KBM-7 (cell line): ENCODE results near the gene VAV3.

Source experiments
- DNase-seq: peaks from one replicate; pipeline ENCODE4 v3.0.0-alpha.2; 2015
- in situ Hi-C: fragments of 300-500 bp; cut with MboI; formaldehyde crosslinking; loops from 2 replicates; pipeline ENCODE4 v1.14.3; 2020; ENCODE audit warnings: low sequenced_read_pairs, low pct_unique_long_range_greater_than_20kb, mixed read lengths

Gene VAV3

GRCh38 chr1:107590087-107590486, 374.9 kb downstream of the VAV3 start:
- no peak for DNase-seq
- in situ Hi-C loops: no loop called here

DNA sequence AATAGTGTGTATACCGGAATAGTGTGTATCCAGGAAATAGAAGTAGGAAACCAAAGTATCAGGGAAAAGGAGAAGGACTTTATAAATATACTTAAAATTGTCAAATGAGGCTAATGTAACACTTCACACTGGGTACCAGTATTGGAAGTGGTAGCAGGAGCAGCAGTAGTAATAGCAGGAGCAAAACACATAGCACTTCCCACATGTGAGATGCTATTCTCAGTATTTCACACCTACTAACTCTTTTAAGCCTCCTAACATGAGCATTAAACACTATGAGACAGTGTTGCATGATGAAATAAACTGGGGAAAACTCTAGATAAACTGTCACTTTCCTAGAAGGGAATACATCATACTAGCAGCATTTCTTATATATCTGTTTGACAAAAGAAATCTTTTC, 376.7 kb downstream of the VAV3 start:
- DNase-seq: no peak
- in situ Hi-C loops: no loop called here

DNA sequence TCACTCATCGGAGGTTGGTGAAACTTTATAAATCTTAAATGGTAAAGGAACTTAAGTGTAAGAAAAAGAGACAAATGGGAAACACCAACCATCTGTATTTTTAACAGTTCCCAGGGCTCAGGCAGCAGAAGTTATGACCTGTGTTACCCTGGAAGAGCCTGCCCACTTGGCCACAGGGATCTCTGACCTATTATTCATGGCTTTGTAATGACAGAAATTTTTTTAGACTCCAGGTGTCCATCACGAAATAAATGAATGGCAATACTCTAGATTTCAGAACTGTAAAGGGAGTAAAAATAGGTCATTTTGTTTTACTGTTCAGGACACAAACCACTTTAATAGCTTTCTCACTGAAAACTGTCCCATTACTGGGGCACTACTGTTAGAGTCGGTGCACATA, 389.8 kb downstream of the VAV3 start:
- in situ Hi-C loops: no loop called here
- DNase-seq: no peak

GRCh38 chr1:107574044-107574443, 390.9 kb downstream of the VAV3 start:
- no peak for DNase-seq
- in situ Hi-C loops: no loop called here

DNA sequence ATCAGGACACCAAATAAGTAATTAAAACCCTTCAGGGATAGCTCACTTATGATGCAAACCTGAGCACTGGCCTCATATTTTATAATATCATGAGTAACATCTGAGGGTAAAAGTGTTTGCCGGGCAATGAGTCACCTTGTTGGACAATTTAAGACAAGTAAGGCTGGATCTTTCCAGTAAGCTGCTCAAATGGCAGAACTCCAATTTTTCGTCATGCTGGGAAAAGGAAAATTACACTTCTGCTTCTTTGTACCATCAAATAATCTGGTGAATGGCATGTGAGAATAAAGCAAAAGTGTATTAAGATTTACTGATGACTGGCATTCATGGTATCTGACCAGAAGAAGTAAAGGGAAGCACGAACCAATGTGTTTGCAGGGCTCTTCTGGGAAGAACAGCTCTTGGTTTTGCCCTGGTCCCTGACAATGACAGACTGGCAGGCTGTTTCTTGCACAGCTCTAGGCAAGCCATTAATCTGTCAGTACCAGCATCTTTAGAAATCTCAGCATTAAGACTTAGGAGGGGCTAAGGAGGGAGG, 392.2 kb downstream of the VAV3 start:
- in situ Hi-C loops: no loop called here
- DNase-seq: no peak

- no peak for DNase-seq
- in situ Hi-C loops: no loop called here
Observed at GRCh38 chr1:107570768-107571167, 394.2 kb downstream of the VAV3 start.

DNA sequence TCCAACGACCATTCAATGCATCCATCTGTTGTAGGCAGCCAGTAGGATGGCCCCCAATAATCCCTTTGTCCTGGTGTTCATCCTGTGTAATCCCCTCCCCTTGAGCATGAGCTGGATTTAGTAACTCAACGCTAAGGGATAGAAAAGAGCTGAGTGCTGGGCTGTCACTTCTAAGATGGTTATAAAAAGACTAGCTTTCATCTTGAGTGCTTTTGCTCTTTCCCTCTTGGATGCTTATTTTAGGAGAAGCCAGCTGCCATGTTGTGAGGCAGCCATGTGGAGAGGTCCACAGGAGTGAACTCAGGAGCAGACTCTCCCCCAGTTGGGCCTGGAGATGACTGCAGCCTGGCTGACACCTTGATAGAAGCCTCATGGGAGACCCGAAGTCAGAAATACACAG, 401.5 kb downstream of the VAV3 start:
- in situ Hi-C loops: no loop called here

DNA sequence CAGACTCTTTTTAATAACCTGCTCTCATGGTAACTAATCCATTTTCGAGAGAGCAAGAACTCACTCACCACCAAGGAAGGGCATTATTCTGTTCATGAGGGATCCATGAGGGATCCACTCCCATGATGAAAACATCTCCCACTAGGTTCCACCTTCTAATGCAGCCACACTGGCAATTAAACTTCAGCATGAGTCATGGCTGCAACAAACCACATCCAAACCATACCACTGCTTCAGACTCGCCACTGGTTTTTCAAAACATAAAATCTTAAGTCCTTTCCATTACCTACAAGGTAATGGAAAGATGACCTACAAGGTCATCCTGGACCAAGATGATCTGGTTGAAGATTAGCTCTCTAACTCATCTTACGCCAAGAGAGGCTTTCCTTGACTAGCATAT, 405.1 kb downstream of the VAV3 start:
- in situ Hi-C loops: no loop called here
- DNase-seq: no peak

More for the DNA sequence above, 401.5 kb downstream of the VAV3 start:
- no peak for DNase-seq

DNA sequence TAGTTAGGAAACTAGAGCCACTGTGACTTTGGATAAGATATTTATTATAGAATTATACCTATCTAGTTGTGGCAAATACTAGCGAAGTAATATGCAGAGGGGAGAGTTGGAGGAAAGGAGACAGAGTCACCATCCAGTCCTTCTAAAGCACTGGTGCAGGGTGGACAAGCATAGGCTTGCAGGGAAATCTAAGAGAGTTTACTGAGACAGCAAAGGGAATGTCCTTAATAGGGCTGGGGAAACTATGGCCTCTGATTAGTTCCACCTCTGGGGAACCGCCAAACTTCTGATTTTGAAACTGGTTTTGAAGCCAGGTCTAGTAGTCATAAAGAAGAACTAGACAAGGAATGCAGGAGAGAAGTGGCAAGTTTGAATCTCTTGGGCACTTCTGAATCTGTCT, 407.9 kb downstream of the VAV3 start:
- in situ Hi-C loops: no loop called here
- DNase-seq: no peak

- no peak for DNase-seq
- in situ Hi-C loops: no loop called here
Observed at GRCh38 chr1:107555578-107555977, 409.4 kb downstream of the VAV3 start.

- DNase-seq: no peak
- in situ Hi-C loops: no loop called here
Observed at GRCh38 chr1:107552781-107553180, 412.2 kb downstream of the VAV3 start.

GRCh38 chr1:107551456-107551855, 413.5 kb downstream of the VAV3 start:
- no peak for DNase-seq
- in situ Hi-C loops: no loop called here

GRCh38 chr1:107550358-107550757, 414.6 kb downstream of the VAV3 start:
- in situ Hi-C loops: no loop called here
- DNase-seq: no peak

- DNase-seq: no peak
- in situ Hi-C loops: no loop called here
Observed at GRCh38 chr1:107549152-107549810, 415.7 kb downstream of the VAV3 start.

GRCh38 chr1:107548276-107548675, 416.7 kb downstream of the VAV3 start:
- DNase-seq: no peak
- in situ Hi-C loops: no loop called here

DNA sequence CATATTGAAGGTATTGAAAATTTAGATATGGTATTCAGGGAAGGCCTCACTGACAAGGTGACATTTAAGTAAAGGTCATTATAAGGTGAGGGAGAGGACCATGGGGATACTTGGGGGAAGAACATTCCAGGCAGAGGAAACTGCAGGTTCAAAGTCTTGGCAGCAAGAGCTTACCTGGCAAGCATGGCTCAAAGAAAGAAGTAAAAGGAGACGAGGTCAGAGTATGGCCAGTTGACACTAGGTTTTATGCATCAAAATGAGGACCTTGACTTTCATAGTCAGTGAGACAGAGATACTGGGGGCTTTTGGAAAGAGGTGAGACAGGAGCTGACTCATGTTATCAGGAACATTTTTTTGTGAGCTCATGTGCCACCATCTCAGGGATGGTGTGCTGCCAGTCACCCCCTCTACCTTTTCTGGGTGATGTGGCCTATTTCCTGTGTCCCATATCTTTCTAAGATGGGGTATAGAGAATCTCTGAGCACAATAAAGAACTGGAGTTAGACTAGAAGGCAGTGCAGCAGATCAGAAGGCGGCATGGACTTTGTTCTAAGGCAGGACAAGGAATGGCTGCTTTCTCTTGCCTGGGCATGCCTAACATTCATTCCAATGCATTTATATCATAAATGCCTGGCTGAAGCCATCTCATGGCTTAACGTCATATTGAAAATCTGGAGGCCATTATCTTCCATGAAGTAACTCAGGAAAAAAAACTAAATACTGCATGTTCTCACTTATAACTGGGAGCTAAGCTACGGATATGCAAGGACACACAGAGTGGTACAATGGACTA, 417.4 kb downstream of the VAV3 start:
- no peak for DNase-seq
- in situ Hi-C loops: no loop called here

GRCh38 chr1:107546576-107546975, 418.4 kb downstream of the VAV3 start:
- DNase-seq: no peak
- in situ Hi-C loops: no loop called here

DNA sequence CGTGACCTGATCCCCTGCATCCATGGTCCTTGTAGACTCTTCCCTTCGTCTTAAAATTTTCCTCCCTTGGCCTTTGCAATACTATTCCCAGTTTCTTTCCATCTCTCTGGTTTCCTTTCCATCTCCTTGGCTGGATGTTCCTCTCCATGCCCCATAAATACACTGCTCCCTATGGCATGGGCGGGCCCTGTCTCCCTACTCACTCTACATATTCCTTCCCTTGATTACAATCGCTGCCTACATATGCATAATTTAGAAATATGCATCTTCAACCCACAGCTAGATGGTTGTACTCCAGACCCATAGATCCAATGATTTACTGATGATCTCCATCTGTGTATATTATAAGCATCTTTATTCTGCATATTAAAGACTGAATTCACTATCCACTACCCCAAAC, 419.1 kb downstream of the VAV3 start:
- in situ Hi-C loops: no loop called here
- no peak for DNase-seq

DNA sequence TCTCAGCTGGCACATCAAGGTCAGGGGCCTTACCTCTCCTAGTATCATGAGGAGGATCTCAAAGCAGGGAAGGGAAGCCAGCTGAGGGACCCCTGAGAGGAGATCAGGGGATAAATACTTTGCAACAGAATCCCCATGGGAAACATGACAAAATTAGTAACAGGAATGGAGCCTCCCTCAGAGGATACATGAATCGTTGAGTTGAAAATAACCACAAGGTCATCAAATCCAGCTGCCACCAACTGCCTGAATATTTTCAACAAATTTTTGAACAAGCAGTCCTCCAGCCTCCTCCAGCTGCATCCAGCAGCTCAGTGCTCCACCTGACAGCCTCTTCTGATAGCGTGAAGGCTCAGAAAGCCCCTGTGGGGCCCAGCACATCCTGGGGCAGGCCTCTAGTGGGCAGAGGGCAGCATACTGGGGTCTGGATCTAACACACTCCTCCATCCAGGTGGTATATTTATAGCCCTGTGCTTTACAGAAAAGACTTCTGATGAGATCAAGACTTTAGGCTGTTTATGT, 419.9 kb downstream of the VAV3 start:
- in situ Hi-C loops: no loop called here
- DNase-seq: no peak

GRCh38 chr1:107544285-107544684, 420.7 kb downstream of the VAV3 start:
- DNase-seq: no peak
- in situ Hi-C loops: no loop called here
